Activated effector memory CD4-positive, alpha-beta T cell treated with anti-CD3 and anti-CD28 coated beads, Interleukin-2, amount 50 U/mL, for 16 hours (primary cell): ENCODE measurements around the gene SLC8A1.

ENCODE experiments used
- DNase-seq: peaks from one replicate; pipeline ENCODE4 v3.0.0-alpha.2; 2020

The SLC8A1 gene

GRCh38 chr2:40451918-40452605 is at the start of gene SLC8A1:
TSS of gene SLC8A1 (minus strand) at chr2:40452090.
- no peak for DNase-seq

- no peak for DNase-seq
These were observed 47.5 kb upstream of the SLC8A1 start for GRCh38 chr2:40499437-40499836.

GRCh38 chr2:40497251-40497859 is 45.5 kb upstream of the SLC8A1 start:
- no peak for DNase-seq

GRCh38 chr2:40489678-40489960 is 37.7 kb upstream of the SLC8A1 start:
- no peak for DNase-seq

GRCh38 chr2:40488927-40489677 is 37.2 kb upstream of the SLC8A1 start:
- DNase-seq, result no peak

- DNase-seq, result no peak
These were observed 36.3 kb upstream of the SLC8A1 start for GRCh38 chr2:40488101-40488601.

GRCh38 chr2:40487602-40488001 is 35.7 kb upstream of the SLC8A1 start:
- no peak for DNase-seq

- no peak for DNase-seq
These were observed 34.0 kb upstream of the SLC8A1 start for GRCh38 chr2:40485854-40486253.

- DNase-seq, result no peak
These were observed 33.4 kb upstream of the SLC8A1 start for GRCh38 chr2:40485318-40485717.

GRCh38 chr2:40483549-40484243 is 31.8 kb upstream of the SLC8A1 start:
- DNase-seq, result no peak

- no peak for DNase-seq
These were observed 28.7 kb upstream of the SLC8A1 start for GRCh38 chr2:40480596-40480995.

GRCh38 chr2:40480073-40480472 is 28.2 kb upstream of the SLC8A1 start:
- DNase-seq, result no peak

- DNase-seq, result no peak
These were observed 25.5 kb upstream of the SLC8A1 start for GRCh38 chr2:40477361-40477760.

- no peak for DNase-seq
These were observed 24.5 kb upstream of the SLC8A1 start for GRCh38 chr2:40476436-40476835.

- no peak for DNase-seq
These were observed 22.4 kb upstream of the SLC8A1 start for GRCh38 chr2:40474306-40474705.

GRCh38 chr2:40471866-40472265 is 20.0 kb upstream of the SLC8A1 start:
- DNase-seq, result no peak

- no peak for DNase-seq
These were observed 19.2 kb upstream of the SLC8A1 start for GRCh38 chr2:40470822-40471813.

- DNase-seq, result no peak
These were observed 15.2 kb upstream of the SLC8A1 start for GRCh38 chr2:40466935-40467572.

- DNase-seq, result no peak
These were observed 14.5 kb upstream of the SLC8A1 start for GRCh38 chr2:40466332-40466906.

GRCh38 chr2:40463112-40463511 is 11.2 kb upstream of the SLC8A1 start:
- no peak for DNase-seq

GRCh38 chr2:40458271-40458794 is 6.4 kb upstream of the SLC8A1 start:
- no peak for DNase-seq
